ENCODE measurements around the gene PIK3IP1. TPM values are rescaled to one million over a fixed set of nuclear protein-coding genes. Genes with fewer than 3 reads are reported as not detected.

PIK3IP1 gene
- polyA plus RNA-seq, 1 experiment = 11.8 TPM

GRCh38 chr22:31276426-31277167, 15.7 kb downstream of the PIK3IP1 start:
- H3K4me3 ChIP-seq (ENCODE audit: low read depth, low read length) = no peak overlapping the region
- ChIA-PET POLR2A (no interaction called here), CTCF (interaction anchor here (0.5 to 5.5 kb wide), 6 partner anchors 8 to 169 kb away, joined by 3 to 64 read pairs (median 3); partner anchors contain the start of genes PIK3IP1 and SELENOM)
- no peaks in the 10 kb centered on the region for H3K27me3 ChIP-seq (ENCODE audit: control insufficient read depth, insufficient read depth, low read length)
- peaks cover 14% of the 10 kb centered on the region for H3K36me3 ChIP-seq (ENCODE audit: control insufficient read depth, insufficient read depth, low read length)
- TF ChIP-seq, protein P1, sequence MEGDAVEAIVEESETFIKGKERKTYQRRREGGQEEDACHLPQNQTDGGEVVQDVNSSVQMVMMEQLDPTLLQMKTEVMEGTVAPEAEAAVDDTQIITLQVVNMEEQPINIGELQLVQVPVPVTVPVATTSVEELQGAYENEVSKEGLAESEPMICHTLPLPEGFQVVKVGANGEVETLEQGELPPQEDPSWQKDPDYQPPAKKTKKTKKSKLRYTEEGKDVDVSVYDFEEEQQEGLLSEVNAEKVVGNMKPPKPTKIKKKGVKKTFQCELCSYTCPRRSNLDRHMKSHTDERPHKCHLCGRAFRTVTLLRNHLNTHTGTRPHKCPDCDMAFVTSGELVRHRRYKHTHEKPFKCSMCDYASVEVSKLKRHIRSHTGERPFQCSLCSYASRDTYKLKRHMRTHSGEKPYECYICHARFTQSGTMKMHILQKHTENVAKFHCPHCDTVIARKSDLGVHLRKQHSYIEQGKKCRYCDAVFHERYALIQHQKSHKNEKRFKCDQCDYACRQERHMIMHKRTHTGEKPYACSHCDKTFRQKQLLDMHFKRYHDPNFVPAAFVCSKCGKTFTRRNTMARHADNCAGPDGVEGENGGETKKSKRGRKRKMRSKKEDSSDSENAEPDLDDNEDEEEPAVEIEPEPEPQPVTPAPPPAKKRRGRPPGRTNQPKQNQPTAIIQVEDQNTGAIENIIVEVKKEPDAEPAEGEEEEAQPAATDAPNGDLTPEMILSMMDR (IDR thresholded peaks at IDR 0.05; ENCODE audit: insufficient read depth, low read depth, low read length) = no peak
- no peak for DNase-seq (ENCODE audit: low read depth)

GRCh38 chr22:31275576-31275975, 16.7 kb downstream of the PIK3IP1 start:
- POLR2A ChIA-PET = no interaction called here
- peaks cover 14% of the 10 kb centered on the region for H3K36me3 ChIP-seq (ENCODE audit: control insufficient read depth, insufficient read depth, low read length)
- H3K4me3 ChIP-seq (ENCODE audit: low read depth, low read length) = no peak overlapping the region
- no peaks in the 10 kb centered on the region for H3K27me3 ChIP-seq (ENCODE audit: control insufficient read depth, insufficient read depth, low read length)
- TF ChIP-seq, protein P1 (IDR thresholded peaks at IDR 0.05; ENCODE audit: insufficient read depth, low read depth, low read length) = no peak
- CTCF ChIA-PET = interaction anchor here (0.9 to 6.7 kb wide), 5 partner anchors 9 to 168 kb away, joined by 3 to 78 read pairs (median 5); partner anchors contain the start of genes LIMK2 and SELENOM
- no peak for DNase-seq (ENCODE audit: low read depth)

GRCh38 chr22:31275018-31275417, 17.3 kb downstream of the PIK3IP1 start:
- H3K36me3 ChIP-seq (ENCODE audit: control insufficient read depth, insufficient read depth, low read length) = peaks cover 14% of the 10 kb centered on the region

DNA sequence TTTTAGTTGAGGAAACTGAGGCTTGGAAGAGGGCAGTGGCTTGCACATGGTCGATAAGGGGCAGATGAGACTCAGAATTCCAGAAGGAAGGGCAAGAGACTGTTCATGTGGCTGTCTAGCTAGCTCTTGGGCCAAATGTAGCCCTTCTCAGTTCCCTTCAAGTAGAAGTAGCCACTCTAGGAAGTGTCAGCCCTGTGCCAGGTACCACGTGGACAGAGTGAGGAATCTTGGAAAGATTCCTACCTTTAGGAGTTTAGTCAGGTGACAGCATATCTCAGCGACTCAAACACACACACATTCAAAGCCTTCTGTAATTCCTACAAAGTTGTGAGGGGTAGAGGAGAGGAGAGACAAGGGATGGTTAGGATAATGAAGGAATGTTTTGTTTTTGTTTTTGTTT, 18.3 kb downstream of the PIK3IP1 start:
- ChIA-PET CTCF (interaction anchor here (0.6 to 6.7 kb wide), 18 partner anchors 10 to 354 kb away, joined by 3 to 78 read pairs (median 10); partner anchors contain the start of genes LIMK2, PIK3IP1, RNF185 and SELENOM), POLR2A (no interaction called here)
- peaks cover 12% of the 10 kb centered on the region for H3K36me3 ChIP-seq (ENCODE audit: control insufficient read depth, insufficient read depth, low read length)
- no peak overlapping the region for H3K4me3 ChIP-seq (ENCODE audit: low read depth, low read length)
- DNase-seq (ENCODE audit: low read depth) = no peak
- H3K27me3 ChIP-seq (ENCODE audit: control insufficient read depth, insufficient read depth, low read length) = no peaks in the 10 kb centered on the region
- TF ChIP-seq, protein P1 (IDR thresholded peaks at IDR 0.05; ENCODE audit: insufficient read depth, low read depth, low read length) = no peak

More at GRCh38 chr22:31275018-31275417, 17.3 kb downstream of the PIK3IP1 start:
- TF ChIP-seq, protein P1 (IDR thresholded peaks at IDR 0.05; ENCODE audit: insufficient read depth, low read depth, low read length) = no peak
- ChIA-PET CTCF (interaction anchor here (0.9 to 6.7 kb wide), 6 partner anchors 9 to 167 kb away, joined by 3 to 78 read pairs (median 16); partner anchors contain the start of genes LIMK2 and SELENOM), POLR2A (no interaction called here)
- DNase-seq (ENCODE audit: low read depth) = no peak
- Histone ChIP-seq H3K27me3 (ENCODE audit: control insufficient read depth, insufficient read depth, low read length) (no peaks in the 10 kb centered on the region), H3K4me3 (ENCODE audit: low read depth, low read length) (no peak overlapping the region)

Data from BJ (cell line).